HG03066 (cell line): ENCODE data around the gene PIK3C2G.
"Not testable (repeated sequence)": the region's sequence is repeated elsewhere in the genome, so short reads cannot be mapped to it uniquely, and the experiment has no call there.

Experiments used
- ATAC-seq: cut with Tn5 transposase; IDR thresholded peaks from one replicate; pipeline ENCODE4 v1.9.1; 2021; ENCODE audit warnings: low read depth; ENCODE audit not compliant: unreplicated experiment

The PIK3C2G gene

GRCh38 chr12:18693986-18694385, 432.7 kb downstream of the PIK3C2G start:
- not testable (repeated sequence) for ATAC-seq

- no peak for ATAC-seq
Measured at GRCh38 chr12:18696971-18697602, 435.8 kb downstream of the PIK3C2G start.
